HG03442 (cell line): ENCODE results near the gene BRAT1.
"Not testable (repeated sequence)": the region's sequence is repeated elsewhere in the genome, so short reads cannot be mapped to it uniquely, and the experiment has no call there.

Experiments used
- ATAC-seq: cut with Tn5 transposase; IDR thresholded peaks from one replicate; pipeline ENCODE4 v1.9.1; 2021; ENCODE audit warnings: mild to moderate bottlenecking, moderate library complexity; ENCODE audit not compliant: unreplicated experiment

The BRAT1 gene

DNA sequence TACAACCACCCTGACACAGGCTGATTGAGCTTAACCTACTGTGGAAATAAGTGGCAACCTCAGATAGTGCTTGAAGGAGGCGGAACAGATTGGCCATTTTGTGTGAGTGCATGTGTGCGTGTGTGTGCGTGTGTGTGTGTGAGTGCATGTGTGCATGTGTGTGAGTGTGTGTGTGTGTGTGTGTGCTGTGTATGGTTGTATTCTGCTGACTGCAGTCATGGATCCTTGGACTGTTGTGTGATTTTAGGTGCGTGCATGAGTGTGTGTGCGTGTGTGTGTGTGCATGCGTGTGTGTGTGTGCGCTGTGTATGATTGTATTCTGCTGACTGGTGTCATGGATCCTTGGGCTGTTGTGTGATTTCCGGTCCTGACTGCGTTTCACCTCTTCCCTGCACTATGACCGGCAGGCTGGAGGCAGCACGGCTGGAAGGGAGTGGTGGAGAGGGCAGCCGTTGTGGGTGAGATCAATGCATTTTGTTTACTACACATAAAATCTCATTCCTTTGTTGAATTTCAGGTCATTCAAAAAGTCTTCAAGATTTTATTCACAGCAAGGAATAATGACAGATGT lies 9.7 kb upstream of the BRAT1 start:
- ATAC-seq, result no peak

DNA sequence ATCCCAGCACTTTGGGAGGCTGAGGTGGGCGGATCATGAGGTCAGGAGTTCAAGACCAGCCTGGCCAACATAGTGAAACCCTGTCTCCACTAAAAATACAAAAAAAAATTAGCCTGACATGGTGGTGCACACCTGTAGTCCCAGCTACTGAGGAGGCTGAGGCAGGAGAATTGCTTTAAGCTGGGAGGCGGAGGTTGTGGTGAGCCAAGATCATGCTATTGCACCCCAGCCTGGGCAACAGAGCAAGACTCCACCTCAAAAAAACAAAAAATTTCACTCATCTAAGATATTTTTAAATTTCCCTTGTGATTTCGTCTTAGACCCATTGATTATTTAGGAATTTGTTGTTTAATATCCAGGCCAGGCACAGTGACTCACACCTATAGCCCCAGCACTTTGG lies 8.6 kb upstream of the BRAT1 start:
- ATAC-seq, result not testable (repeated sequence)

DNA sequence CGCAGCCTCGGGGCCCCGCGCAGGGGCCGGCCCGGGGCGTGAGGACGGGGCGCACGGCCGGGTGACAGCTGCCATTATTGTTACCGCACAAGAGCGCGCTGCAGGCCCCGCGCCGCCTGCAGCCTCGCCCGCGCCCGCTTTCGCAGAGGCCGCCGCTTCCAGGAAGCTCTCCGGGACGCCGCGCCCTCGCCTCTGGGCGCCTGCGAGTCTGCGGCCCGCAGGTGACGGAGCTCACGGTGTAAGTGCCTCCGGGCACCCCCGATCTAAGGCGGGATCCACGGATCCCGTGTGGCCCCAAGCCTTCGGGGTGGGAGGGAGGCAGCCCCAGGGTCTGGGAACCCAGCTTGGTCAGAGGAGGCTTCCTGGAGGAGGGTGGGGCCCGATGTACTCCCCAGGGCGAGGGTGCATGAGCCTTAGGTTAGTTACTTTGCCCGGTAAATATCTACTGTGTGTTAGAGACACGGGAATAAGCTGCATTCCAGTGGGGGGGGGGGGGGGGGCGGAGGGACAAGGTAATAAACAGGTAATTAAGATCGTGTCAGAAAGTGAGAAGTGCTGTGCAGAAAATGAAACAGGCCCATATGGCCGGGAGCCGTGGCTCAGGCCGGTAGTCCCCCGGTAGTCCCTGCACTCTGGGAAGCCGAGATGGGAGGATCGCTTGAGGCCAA lies 4.1 kb upstream of the BRAT1 start:
- peak; percentile 2 for ATAC-seq

DNA sequence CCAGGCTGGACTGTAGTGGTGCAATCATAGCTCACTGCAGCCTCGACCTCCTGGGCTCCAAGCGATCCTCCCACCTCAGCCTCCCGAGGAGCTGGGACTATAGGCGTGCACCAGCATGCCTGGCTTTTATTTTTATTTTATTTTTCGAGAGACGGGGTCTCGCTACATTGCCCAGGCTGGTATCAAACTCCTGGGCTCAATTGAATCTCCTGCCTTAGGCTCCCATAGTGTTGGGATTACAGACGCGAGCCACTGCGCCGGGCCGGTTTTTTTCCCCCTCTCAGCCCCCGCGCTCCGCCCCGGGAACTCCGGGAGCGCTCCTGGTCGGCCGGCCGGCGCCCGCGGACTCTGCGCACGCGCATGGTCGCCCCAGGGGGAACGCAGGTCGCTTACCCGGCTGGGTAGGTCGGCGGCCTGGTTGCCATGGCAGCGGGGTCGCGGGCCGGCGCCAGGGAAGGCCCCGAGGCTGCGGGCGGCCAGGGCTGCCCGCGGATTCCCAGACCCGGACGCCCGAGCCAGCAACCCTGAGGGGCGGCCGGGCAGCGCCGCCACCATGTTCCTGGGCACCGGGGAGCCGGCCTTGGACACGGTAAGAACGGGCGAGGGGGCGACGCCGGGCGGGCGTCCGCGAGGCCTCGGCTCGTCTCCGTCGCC lies 3.4 kb upstream of the BRAT1 start, which contains the start of gene IQCE:
TSS of gene IQCE (plus strand) at position 351 of the 654 bp plus-strand sequence. CDS start at position 554, 203 bp downstream.
- ATAC-seq, result peak; percentile 51

DNA sequence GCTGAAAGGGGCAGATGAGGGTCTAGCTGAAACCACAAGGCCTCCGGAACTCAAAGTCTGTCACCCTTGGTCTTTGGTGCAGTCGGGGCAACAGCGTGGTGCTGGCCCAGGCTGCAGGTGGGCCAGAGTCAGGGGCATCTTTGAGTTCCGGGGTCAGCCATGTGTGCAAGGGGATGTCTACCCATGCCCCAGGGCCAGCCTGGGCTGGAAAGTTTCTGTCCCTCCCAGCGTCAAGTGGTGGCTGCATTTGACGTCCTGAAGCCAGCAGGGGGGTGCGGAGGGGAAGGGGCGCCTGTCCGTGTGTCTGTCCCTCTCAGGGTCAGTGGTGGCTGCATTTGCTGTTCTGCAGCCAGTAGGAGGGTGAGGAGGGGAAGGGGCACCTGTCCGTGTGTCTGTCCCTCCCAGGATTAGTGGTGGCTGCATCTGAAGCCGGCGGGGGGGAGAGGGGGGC lies 638 bp downstream of the BRAT1 start:
- no peak for ATAC-seq

DNA sequence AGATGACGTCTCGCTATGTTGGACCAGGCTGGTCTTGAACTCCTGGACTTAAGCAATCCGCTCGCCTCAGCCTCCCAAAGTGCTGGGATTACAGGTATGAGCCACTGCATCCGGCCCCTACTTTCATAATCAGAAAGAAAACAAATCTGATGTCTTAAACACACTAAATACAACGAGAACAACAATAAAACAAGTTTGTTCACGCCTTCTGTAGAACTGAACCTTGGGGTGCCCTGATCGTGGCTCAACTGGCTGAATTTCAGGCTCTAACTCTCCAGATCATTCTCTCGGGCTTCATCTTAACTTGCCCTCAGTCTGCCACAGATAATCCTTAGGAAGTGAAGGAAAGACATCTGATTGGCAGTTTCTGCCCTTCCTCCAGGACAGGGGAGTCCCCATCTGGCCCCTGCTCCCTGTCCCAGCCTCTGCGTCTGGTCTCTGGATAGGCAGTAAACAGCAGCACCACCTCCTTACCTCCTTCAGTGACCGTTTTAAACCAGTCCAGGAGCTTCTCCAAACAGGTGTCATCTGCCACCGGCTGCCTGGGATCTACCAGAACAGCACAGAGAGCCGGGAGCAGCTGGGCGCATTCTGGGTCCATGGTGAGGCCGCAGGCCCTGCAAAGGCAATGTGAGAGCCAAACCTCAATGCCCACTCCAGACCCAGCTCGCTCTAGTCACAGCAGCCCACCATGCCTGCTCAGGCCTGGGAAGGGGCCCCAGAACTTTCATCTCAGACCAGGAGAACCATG lies 1.3 kb downstream of the BRAT1 start:
- no peak for ATAC-seq

DNA sequence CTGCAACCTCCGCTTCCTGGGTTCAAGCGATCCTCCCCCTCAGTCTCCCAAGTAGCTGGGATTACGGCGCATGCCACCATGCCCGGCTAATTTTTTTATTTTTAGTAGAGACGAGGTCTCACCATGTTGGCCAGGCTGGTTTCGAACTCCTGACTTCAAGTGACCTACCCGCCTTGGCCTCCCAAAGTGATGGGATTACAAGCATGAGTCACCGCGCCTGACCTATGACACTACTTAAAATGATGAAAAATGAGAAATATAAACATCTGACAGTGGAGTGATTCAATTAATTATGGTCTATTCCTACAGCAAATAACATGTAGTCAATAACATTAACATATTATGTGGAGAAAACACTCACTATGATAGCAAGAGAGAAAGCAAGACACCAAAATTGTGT lies 2.2 kb downstream of the BRAT1 start:
- ATAC-seq, result no peak

DNA sequence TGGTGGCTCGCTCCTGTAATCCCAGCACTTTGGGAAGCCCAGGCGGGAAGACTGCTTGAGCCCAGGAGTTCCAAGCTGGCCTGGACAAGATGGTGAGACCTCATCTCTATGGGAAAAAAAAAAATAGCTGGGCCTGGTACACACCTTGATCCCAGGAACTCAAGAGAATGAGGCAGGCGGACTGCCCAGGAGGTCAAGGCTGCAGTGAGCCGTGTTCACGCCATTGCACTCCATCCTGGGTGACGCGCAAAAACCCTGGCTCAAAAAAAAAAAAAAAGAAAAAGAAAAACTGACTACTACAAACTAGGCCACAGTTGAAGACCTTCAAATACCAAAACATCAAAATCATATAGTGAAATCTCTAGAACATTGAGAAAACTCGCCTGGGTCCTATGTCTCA lies 3.9 kb downstream of the BRAT1 start:
- ATAC-seq, result no peak

DNA sequence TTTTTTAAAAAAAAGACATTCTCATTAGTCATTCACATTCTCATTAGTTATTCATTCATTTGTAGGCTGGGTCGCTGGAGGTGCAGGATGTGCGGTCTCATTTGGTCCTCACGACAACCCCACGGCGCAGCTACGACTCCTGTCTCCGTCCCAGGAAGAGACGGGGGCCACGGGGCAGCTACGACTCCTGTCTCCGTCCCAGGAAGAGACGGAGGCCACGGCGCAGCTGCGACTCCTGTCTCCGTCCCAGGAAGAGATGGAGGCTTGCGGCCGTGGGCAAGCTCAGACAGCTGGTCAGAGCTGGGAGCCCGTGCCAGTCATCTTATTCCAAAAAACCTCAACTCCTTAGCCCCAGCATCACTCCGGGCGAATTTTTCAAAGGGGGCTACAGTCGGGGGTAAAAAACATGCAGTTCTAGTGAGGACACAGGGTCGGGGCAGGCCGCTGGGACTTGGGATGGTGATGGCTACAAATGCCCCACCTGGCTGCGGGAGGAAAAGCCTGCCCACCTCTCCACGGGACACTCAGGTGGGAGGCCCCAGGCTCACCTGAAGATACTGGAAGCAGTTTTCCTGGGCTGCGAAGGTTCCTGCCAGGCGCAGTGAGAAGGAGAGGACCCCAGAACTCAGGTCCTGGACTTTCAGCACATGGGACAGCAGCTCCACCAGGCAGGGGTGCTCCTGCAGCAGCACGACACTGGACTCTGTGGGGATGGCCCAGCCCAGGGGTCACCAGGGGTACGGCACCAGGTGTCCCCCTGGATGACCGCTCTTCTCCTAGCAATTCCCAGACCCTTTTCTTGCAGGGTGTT lies 8.3 kb downstream of the BRAT1 start:
- ATAC-seq, result no peak

DNA sequence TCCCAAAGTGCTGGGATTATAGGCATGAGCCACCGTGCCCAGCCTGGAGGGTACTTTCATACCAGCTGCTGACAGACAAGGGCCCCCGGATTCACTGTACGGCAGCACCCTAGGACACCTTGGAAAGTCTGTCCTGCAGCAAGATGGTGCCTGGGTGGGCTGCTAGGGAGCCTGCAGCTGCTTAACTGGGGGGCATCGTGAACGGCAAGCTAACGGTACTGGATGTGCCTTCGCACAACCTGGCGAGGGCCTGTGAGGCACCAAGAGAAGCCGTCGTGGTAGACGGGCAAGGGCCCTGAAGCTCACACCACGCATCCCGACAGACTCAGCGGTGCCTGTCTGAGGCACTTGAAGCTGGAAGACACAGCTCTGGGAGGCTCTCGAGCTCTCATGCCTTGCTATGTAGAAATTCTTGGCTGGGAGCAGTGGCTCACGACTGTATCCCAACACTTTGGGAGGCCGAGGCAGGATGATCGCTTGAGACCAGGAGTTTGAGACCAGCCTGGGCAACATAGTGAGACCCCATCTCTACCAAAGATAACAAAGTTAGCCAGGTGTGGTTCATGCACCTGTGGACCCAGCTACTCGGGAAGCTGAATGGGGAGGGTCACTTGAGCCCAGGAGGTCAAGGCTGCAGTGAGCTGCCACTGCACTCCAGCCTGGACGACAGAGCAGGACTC lies 9.4 kb downstream of the BRAT1 start:
- ATAC-seq, result no peak

DNA sequence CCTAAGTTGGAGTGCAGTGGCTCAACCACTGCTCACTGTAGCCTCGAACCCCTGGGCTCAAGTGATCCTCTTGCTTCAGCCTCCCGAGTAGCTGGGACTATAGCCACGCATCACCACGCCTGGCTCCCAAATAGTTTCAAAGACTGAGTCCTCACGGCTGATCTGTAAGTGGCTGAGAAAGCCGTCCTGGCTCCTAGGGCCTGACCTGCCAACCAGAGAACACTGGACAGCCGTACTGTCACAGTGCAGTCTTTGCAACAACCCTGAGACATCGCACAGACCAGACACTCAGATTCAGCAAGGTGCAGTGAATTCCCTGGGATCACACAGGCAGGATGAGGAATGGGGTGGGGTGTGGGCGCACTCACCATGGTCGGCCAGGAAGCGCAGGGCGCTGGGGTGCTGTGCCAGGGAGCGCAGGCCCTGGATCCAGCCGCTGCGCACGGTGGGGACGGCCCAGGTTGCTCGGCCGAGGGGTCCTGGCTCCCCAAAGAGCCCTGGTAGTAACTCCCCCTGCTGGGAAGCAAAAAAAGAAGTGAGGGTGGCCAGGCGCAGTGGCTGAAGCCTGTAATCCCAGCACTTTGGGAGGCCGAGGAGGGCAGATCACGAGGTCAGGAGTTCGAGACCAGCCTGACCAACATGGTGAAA lies 10.7 kb downstream of the BRAT1 start:
- ATAC-seq, result no peak

DNA sequence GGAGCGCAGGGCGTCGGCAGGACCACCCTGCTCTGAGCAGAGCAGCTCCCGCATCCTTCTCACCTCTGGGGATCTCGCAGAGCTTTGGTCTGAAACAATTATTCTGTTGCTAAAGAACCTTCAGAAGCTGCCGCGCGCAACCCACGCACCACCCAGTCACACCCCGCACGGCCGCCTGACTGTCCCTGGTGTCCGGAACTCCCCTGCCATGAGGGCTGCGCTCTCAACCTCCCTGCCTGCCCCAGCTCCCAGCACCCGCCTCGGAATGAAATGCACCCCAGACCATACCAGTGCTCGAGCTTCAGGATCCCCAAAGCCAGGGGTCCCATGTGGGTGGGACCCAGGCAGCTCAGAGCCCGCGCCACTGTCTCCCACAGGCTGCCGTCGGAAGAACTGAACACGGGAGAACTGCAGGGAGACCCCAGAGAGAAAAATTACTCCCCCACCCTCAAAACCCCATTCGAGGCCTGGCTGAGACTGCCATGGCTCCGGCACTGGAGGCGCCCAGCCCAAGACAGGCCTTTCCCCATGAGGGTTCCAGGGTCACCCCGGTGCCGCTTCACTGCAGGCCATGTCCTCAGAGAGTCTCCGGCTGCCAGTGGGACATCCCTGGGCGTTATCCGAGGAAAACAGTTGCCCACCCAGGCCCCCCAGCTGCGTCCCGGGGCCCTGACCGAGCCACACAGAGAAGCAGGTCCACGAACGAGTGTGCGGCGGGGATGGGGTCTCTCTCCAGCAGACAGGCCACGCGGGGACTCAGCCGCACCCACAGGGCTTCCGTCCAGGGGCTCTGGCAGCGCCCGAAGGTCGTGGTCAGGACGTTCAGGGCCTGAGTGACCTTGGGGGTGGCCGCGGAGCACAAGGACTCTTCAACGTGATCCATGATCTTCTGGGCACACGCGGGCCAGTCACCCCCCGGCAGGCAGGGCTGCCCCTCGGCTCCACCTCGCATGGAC lies 12.1 kb downstream of the BRAT1 start:
- ATAC-seq, result no peak

DNA sequence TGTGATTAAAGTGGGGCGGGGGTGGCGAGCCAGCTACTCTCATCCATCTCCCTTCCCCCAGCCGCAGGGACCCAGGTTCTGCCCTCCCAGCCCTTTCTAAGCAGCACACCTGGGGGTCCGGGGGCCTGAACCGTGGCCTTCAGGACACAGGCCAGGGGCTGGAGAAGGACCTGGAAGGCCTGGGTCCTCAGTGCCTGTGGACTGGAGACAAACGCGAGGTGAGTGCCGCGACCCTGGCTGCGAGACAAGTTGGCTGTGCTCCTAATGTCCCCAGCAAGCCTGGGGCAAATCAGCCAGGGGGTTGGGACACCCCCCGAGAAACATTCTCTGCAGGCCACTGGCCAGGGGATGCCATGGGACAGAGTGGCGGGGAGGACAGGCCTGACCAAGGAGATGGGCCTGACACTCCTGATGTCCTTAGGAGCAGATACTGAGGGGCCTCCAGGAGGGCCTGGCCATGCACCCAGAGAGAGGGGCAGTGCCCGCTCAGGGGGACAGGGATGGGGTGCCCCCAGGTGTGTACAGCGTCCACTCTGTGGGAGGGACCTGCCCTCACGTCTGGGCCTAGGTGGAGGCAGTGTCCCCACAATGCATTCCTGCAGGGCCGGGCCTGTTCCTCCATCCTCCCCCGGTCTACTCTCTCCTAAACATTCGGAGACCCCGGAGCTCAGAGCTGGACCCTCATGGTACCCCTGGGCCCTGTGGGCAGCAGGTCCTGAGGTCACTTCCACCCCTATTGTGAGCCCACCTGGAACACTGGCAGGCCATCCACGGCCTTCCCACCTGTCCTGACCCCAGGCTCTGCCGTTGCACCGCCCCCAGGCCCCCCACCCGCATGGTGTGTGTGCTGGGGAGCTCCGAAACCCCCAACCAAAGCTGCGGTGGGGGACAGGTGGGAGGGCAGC lies 13.1 kb downstream of the BRAT1 start:
- no peak for ATAC-seq

DNA sequence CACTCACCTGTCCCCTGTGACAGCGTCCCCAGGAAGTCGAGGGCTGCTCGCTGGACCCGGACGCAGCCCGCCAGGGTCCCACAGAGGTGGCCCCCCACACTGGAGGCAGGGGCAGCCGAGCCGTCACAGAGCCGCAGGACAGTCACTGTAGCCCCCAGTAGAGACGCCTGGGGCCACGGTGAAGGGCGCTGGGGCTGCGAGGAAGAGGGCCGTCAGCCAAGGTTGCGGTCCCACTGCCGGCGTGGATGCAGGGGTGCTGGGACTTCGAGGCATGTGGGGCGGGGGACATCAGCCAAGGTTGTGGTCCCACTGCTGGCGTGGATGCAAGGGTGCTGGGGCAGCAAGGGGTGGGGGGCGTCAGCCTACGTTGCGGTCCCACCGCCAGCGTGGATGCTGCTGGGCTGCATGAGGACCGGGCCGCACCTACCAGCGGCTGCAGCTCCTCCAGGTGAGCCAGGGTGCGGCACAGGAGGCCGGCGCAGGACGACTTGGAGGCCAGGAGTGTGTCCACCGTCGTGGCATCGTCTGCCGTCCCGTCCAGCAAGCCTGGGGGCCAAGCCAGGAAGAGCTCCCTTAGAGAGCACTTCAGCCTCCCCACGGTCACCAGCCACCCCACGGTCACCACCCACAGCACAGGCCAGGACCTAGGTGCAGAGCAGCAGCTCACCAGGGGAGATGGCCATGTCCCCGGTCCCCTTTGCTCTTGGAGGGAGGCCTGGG lies 13.9 kb downstream of the BRAT1 start:
- ATAC-seq, result no peak

DNA sequence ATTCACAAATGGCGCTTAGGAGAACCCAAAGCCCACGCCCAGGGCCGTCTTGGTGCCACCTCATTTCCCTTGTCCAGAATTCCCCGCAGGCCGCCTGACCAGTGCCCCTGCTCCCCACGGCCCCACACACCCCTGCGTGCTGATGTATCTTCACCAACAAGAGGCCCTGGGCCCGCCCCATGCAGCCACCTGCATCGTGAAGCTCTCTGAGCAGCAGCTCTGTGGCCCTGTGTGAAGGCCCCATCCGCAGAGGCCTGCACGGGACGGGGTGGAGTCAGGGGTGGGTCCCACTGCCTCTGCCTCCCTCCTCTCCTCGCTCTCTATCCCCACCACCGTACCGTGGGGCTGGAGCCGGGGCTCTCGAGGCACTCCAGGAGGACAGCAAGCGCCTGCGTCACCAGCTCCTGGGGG lies 14.7 kb downstream of the BRAT1 start:
- ATAC-seq, result no peak

DNA sequence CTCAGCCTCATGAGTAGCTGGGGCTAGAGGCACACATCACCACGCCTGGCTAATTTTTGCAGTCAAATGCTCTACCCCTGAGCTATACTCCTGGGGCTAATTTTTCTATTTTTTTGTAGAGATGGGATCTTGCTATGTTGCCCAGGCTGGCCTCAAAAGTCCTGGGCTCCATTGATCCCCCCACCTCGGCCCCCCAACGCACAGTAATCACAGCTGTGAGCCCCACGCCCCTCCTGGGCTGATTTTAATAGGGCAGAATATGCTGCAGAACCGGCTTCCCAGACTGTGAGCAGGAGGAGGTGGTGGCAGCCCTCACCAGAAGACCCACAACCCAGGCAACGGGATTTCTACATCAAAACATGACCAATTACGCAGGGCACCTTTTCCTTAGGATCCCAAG lies 15.2 kb downstream of the BRAT1 start:
- no peak for ATAC-seq
